DMS114 treated with DMSO at 0.1 percent for 48 hours (cell line): ENCODE data around the gene UBL5.
A peak's percentile ranks its signal among the peaks of the same experiment; 100 is the strongest.
"Not testable (repeated sequence)": the region's sequence is repeated elsewhere in the genome, so short reads cannot be mapped to it uniquely, and the experiment has no call there.

Experiments
- DNase-seq: peaks from one replicate; lab custom pipeline; 2025; ENCODE audit not compliant: unreplicated experiment; lab: John Stamatoyannopoulos, UW

UBL5 gene

DNA sequence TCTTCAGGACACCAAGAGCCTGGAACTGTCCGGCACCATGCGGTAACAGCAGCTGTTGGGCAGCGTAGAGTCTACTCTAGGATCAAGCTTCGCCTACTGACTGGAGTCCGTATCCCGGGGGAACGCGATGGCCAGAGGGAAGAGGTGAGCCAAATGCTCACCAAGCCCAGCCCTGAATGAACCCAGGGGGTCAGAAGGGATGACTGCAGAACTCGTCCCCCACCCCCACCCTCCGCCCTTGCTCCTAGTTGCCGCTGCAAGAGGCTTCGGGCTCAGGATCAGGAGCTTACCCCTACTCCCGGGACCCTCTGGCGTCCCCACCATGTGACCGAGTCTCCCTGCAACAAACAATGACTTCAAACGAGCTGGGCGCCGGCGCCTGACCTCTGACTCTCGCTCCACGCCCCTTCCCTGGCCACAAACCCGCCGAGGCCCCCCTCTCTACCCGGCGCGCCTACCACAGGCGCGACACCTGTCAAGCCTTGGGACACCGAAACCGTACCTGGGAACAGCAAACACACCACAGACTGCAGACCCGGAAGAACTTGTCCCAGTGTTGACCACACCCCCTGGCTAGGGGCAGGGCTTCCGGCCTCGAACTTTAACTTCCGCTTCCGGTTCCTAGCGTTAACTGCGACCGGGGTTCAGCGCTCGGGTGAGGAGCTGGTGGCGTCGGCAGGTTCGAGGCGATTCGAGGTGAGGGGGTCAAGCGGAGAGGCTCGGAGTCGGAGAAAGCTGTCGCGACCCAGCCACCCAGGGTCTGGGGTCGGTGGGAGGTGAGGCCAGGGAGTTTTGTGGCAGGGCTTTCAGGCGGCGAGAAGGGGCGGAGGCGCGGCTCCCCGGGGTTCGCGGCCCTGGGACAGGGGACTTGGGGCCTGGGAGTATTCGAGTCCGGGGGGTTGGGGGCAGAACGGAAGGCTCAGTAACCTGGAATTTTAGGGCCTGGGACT is at the start of gene UBL5:
TSS of gene UBL5 (plus strand) at position 630 of the 950 bp plus-strand sequence. CDS start 420 bp downstream, outside the sequence.
- DNase-seq = peak; percentile 73

DNA sequence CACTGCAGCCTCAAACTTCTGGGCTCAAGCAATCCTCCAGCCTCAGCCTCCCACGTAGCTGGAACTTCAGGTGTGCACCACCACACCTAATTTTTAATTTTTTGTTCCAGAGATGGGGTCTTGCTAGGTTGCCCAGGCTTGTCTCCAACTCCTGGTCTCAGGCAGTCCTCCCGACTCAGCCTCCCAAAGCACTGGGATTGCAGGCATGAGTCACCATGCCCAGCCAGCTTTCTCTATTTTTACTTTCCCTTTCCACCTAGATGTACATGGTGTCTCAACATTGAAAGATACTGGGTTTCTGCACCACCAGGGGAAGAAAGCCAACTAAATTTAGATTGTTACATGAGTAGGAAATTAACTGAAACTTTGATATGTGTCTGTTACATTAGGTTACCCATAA is 45.4 kb upstream of the UBL5 start:
- DNase-seq = no peak

DNA sequence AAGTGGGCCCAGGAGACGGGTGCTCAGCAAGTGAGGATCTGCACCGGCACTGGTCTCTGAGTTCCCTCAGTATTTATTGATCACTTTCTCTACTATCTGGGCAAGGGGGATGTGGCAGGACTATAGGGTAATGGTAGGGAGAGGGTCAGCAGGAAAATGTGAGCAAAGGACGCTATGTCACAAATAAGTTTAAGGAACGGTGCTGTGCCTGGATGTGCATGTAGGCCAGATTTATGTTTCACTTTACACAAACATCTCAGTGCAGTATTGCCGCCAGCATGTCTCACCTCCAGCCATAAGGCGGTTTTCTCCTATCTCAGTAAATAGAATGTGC is 43.6 kb upstream of the UBL5 start:
- DNase-seq = not testable (repeated sequence)

DNA sequence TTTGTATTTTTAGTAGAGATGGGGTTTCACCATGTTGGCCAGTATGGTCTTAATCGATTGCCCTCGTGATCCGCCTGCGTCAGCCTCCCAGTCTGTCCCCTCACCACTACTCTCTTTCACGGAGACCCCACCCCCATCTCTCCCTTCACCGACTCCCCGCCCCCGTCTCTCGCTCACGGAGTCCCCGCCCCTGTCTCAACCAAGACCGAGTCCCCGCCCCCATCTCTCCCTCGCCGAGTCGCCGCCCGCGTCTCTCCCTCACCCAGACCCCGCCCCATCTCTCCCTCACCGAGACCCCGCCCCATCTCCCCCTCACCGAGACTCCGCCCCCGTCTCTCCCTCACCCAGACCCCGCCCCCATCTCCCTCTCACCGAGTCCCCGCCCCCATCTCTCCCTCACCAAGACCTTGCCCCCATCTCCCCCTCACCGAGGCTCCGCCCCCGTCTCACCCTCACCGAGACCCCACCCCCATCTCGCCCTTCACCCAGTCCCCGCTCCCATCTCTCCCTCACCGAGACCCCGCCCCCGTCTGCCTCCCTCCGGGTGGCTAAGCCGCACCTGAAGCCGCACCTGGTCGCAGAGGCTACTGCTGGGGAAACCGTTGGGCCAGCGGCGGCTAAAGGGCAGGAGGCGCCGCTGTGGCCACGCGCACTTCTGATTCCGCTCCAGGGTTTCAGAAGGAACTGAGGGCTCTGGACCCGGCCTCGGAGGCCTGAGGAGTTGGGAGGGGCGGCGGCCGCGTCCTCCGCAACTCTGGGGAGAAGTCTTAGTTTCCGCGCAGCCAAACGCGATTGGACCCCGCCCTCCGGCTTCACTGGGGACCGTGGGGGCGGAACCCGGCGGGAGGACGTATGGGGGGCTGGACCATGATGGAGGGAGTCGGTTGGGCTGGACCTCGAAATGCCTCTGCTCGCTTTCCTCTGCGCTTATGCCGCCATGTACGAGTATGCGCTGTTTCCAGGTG is 42.1 kb upstream of the UBL5 start:
- DNase-seq = peak; percentile 82

DNA sequence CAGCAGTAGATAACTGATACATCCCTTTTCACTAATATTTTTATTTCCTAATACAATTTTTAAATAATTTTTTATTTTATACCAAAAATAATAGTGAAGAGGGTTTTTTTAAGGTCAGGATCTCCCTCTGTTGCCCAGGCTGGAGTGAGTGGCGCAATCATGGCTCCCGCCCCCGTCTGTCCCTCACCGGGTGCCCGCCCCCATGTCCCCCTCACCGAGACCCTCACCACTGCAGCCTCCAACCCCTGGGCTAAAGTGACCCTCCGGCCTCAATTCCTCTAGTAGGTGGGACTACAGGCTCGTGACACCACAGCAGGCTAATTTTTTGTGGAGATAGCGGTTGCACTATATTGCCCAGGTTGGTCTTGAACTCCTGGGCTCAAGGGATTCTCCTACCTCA is 41.4 kb upstream of the UBL5 start:
- DNase-seq = no peak

DNA sequence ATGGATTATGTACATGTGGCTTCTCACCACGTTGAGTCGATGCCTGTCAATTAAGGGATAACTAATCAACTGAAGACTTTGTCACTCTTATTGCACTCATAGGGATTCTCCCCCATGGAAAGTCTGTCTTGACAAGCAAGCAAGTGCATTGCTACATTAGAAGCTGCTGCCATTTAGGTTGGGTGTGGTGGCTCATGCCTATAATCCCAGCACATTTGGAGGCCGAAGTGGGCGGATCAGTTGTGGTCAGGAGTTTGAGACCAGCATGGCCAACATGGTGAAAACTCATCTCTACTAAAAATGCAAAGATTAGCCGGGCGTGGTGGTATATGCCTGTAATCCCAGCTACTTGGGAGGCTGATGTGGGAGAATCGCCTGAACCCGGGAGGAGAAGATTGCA is 40.9 kb upstream of the UBL5 start:
- no peak for DNase-seq

DNA sequence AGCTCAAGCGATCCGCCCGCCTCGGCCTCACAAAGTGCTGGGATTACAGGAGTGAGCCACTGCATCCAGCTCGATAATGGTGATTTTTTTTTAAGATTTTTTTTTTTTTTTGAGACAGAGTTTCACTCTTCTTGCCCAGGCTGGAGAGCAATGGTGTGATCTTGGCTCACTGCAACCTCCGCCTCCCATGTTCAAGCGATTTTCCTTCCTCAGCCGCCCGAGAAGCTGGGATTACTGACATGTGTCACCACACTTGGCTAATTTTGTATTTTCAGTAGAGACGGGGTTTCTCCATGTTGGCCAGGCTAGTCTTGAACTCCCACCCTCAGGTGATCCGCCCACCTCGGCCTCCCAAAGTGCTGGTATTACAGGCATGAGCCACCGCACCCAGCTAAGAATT is 39.1 kb upstream of the UBL5 start:
- not testable (repeated sequence) for DNase-seq

DNA sequence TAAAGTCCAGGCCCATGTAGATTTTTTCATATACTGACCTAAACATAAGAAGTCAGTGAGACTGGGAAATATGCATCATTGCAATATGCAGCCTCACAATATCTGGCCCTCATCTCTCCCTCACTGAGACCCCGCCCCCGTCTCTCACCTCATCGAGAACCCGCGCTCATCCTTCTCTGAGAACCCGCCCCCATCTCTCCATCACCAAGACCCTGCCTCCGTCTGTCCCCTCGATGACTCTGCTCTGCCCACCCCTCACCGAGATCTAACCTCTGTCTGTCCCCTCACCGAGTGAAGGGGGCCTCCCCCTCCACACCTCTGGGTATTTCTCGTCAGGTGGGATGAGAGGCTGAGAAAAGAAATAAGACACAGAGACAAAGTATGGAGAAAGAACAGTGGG is 38.7 kb upstream of the UBL5 start:
- DNase-seq = no peak

DNA sequence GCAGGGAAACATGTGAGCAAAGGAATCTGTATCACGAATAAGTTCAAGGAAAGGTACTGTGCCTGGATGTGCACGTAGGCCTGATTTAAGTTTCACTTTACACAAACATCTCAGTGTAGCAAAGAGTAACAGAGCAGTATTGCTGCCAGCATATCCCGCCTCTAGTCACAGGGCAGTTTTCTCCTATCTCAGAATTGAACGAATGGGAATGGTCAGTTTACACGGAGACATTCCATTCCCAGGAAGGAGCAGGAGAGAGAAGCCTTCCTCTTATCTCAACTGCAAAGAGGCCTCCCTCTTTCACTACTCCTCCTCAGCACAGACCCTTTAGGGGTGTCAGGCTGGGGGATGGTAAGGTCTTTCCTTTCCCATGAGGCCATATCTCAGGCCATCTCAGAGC is 38.1 kb upstream of the UBL5 start:
- DNase-seq = not testable (repeated sequence)

DNA sequence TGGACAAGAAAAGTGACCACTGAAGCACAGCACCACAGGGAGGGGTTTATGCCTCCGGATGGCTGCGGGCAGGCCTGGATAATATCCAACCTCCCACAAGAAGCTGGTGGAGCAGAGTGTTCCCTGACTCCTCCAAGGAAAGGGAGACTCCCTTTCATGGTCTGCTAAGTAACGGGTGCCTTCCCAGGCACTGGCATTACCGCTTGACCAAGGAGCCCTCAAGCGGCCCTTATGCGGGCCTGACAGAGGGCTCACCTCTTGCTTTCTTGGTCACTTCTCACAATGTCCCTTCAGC is 36.7 kb upstream of the UBL5 start:
- DNase-seq = not testable (repeated sequence)

DNA sequence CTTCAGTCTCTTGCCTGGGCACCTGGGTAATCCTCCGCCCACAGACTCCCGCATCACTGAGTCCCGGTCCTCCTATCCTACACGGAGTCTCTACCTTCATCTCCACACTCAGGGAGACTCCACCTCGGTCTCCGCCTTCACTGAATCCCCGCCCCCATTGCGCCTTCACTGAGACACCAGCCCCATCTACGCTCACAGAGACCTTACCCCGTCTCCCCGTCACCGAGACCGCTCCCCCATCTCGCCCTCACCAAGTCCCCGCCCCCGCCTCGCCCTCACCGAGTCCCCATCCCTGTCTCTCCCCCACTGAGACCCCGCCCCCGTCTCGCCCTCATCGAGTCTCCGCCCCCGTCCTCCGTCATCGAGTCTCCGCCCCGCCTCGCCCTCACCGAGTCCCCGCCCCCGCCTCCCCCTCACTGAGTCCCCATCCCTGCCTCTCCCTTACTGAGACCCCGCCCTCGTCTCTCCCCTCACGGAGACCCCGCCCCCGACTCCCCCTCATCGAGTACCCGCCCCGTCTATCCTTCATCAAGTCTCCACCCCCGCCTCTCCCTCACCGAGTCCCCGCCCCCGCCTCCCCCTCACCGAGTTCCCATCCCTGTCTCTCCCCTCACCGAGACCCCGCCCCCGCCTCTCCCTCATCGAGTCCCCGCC is 36.0 kb upstream of the UBL5 start:
- peak; percentile 64 for DNase-seq

DNA sequence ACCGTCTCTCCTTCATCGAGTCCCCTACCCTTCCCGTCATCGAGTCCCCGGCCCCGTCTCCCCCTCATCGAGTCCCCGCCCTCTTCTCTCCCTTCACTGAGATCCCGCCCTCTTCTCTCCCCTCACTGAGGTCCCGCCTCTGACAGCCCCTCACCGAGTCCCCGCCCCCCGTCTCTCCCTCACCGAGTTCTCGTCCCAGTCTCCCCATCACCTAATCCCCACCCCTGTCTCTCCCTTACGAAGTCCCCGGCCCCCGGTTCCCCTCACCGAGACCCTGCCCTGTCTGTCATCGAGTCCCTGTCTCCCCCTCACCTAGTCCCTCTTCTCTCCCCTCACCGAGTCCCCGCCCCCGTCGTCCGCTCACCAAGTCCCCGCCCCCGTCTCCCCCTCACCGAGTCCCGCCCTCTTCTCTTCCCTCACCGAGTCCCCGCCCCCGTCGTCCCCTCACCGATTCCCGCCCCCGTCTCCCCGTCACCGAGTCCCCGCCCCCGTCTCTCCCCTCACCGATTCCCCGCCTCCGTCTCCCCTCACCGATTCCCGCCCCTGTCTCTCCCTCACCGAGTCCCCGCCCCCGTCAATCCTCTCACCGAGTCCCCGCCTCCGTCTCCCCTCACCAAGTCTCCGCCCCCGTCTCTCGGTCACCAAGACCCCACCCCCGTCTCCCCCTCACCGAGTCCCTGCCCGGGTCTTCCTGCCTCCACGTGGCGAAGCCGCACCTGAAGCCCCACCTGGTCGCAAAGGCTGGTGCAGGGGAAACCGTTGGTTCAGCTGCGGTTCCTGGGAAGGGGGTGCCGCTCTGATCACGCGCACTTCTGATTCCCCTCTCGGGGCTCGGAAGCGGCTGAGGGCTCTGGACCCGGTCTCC is 35.3 kb upstream of the UBL5 start:
- peak; percentile 81 for DNase-seq

DNA sequence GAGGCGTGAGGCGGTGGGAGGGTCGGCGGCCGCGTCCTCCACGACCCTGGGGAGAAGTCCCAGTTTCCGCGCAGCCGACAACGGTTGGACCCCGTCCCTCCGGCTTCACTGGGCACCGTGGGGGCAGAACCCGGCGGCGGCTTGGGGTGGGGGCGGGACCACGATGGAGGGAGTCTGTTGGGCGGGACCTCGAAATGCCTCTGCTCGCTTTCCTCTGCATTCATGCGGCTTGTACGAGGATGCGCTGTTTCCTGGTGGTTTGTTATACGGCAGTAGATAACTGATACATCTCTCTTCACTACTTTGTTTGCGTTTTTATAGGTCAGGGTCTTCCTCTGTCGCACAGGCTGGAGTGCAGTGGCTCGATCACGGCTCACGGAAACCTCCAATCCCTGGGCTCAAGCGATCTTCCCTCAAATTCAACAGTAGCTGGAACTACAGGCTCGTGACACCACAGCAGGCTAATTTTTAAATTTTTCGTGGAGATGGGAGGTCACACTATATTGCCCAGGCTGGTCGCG is 34.6 kb upstream of the UBL5 start:
- no peak for DNase-seq

DNA sequence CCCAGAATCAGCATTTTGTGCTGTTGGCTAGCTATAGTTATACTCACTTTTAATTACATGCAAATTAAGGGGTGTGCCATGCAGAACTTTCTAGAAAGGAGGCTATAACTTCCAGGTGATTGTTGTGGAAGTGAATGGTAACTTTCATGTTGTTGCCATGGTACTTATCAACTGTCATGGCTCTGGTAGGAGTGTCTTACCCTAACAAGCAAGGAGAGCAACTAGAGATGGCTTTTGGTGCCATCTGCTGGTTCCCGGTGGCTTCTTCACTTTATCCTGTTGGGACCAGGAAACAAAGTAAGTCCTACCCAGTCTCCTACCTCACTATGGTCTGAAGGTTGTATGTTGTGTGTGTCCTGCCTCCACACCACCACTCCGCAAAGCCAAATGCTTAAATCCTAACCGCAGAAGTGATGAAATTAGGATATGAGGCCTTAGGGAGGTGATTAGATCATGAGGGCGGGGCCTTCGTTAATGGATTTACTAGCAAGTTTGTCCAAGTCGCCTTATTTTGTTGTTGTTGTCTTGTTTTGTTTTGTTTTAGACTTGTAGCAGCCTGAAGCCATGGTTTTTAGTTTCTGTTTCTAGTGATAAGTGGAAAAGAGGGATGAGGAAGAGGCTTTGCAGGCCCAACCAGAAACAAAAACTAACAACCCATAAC is 31.5 kb upstream of the UBL5 start:
- peak; percentile 49 for DNase-seq

DNA sequence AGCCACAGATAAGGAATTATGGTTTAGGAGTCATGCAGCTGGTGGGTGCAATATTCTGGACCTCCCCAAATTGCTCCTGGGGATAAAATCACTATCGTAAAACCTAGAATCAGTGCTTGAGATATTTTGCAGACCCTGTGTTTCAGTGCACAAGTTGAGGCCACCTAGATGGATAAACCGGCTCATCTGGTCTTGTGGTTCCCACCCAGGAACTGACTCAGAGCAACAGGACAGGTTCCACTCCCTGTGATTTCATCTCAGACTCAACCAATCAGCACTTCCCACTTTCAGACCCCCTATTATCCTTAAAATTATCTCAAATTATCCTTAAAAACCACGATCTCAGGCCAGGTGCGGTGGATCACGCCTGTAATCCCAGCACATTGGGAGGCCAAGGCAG is 29.8 kb upstream of the UBL5 start:
- no peak for DNase-seq

DNA sequence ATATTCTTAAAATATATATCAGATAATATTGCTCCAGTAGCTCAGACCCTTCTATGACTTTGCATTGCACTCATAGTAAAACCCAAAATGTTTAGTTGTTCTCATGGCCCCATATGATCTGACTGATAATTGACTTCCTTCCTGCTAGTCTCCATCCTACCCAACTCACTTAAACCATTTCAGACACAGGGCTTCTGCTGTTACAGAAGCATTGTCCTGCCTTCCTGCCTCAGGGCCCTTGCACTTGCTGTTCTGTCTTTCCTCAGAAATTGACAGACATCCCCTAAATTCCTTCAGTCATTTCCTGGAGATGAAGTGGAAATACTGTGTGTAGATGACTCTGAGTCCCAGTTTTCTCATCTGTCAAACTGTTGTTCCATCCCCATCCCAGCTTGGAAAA is 28.6 kb upstream of the UBL5 start:
- DNase-seq = no peak

DNA sequence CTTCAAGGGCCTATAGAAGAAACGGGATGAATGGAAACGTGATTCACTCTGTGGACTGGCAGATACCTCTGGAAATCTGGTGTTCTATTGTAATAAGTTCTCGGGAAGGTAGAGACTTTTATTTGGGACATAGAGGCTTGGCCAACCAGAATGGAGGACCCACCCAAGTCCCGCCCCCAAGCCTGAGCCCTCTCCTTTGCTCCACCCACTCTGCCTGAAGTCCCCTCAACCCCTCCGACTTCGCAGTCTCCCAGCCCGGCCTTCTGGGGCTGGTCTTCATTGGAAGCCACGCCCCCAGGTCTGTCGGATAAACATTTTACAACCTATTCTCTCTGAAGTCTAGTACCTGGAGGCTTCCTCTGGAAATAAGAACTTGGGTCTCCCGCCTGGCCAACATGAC is 25.7 kb upstream of the UBL5 start:
- DNase-seq = no peak

DNA sequence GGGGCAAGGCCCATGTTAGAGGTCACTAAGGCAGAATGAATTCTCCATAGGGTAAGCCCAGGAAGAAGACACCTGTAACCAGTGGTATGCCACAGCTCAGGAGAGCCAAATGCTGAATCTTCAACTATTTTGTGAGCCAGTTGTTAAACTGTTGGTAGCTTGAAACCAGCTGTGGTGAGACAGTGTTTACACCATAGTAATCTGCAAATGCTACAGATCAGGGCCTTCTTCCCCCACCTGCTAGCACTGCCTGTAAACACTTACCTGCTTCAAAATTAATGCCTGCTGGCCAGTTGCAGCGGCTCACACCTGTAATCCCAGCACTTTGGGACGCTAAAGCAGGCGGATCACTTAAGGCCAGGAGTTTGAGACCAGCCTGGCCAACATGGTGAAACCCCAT is 20.9 kb upstream of the UBL5 start:
- DNase-seq = no peak

DNA sequence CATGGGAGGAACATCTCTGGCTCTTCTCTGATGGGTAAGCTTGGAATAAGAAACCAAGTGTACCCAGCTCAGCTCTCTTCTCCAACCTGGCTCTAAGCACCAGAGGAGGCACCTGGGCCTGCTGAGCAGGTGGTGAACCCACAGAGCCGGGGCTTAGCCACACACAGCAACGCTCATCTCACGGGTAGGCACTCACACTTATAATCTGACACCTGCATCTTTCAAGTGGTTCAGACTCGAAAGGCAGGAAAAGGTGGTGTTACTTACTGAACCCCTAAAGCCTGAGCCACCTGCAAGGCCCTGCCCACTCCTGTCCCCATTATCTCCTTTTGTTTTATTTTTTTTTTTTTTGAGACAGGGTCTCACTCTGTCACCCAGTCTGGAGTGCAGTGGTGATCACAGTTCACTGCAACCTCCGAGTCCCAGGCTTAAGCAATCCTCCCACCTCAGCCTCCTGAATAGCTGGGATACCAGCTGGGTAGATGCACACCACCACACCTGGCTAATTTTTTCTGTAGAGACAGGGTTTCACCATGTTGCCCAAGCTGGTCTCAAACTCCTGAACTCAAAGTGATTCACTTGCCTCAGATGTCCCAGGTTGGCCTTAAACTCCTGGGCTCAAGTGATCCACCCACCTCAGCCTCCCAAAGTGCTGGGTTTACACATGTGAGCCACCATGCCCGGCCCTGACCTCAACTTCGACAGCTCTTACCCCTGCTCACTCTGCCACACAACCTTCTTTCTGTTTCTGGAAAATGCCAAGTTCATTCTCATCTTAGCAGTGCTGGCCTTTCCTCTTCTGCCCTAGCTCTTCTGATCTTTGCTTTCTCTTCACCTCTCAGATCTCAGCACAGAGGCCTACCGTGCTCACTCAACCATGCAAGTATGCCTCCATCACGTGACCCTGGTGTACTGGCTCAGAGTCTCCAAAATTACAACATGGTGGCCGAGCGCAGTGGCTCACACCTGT is 18.6 kb upstream of the UBL5 start:
- no peak for DNase-seq
